Kidney (tissue), 14 donors: ENCODE measurements around the gene STAT5B. TPM values are rescaled to one million over a fixed set of nuclear protein-coding genes. Genes with fewer than 3 reads are reported as not detected.
"Not testable (repeated sequence)": the region's sequence is repeated elsewhere in the genome, so short reads cannot be mapped to it uniquely, and the experiment has no call there.

ENCODE experiments used
- DNase-seq, 5 donors: peaks; one replicate each; pipeline ENCODE4 v3.0.0-alpha.2; 2013 to 2020
- FAIRE-seq: peaks from 2 replicates; lab custom pipeline; 2012; peaks lifted over from hg19 to GRCh38; lab: Jason Lieb, UNC
- H3K27ac ChIP-seq, 2 donors: one replicate each; pipeline ENCODE4 v1.7.0; 2013; ENCODE audit warnings: low read depth in 2 of 2, low read length in 2 of 2, inconsistent platforms in 1 of 2
- H3K27me3 ChIP-seq: one replicate; pipeline ENCODE4 v1.7.1; 2013; ENCODE audit warnings: low read length, inconsistent platforms; ENCODE audit not compliant: control insufficient read depth, insufficient read depth
- H3K36me3 ChIP-seq, 3 donors: one replicate each; pipeline versions ENCODE4 v1.7.0 to v1.7.1; 2013; ENCODE audit warnings: low read length in 3 of 3, control low read depth in 1 of 3, inconsistent platforms in 1 of 3; ENCODE audit not compliant: insufficient read depth in 3 of 3, control insufficient read depth in 2 of 3
- H3K4me1 ChIP-seq, 3 donors: one replicate each; pipeline versions ENCODE4 v1.7.0 to v1.7.1; 2013; ENCODE audit warnings: low read length in 3 of 3, inconsistent platforms in 1 of 3, low read depth in 1 of 3; ENCODE audit not compliant: control insufficient read depth in 2 of 3, insufficient read depth in 2 of 3
- H3K4me3 ChIP-seq, 3 donors: one replicate each; pipeline versions ENCODE4 v1.7.0 to v1.8.1; 2013; ENCODE audit warnings: low read length in 3 of 3, control low read depth in 1 of 3, inconsistent platforms in 1 of 3
- H3K9ac ChIP-seq, 3 donors: one replicate each; pipeline versions ENCODE4 v1.7.0 to v1.7.1; 2013; ENCODE audit warnings: low read length in 3 of 3, control low read depth in 1 of 3, inconsistent platforms in 1 of 3
- H3K9me3 ChIP-seq, 3 donors: one replicate each; pipeline versions ENCODE4 v1.7.0 to v1.7.1; 2013; ENCODE audit warnings: low read length in 3 of 3, control low read depth in 1 of 3, inconsistent platforms in 1 of 3; ENCODE audit not compliant: control insufficient read depth in 2 of 3, insufficient read depth in 1 of 3
- CTCF ChIP-seq: IDR thresholded peaks from 3 replicates; pipeline ENCODE4 v1.5.1; 2012; ENCODE audit warnings: mild to moderate bottlenecking, moderate library complexity, borderline replicate concordance; ENCODE audit not compliant: insufficient read depth; ENCODE audit errors: extremely low read depth
- intact Hi-C: fragments of 100-400 bp; cut with DNase I; formaldehyde crosslinking; loops from one replicate; pipeline ENCODE4 v1.11.1; 2022
- polyA plus RNA-seq: library from polyadenylated mRNA; stranded (reverse); fragments of 350-450 nt; fragmentation: Illumina TruSeq; extraction: RNeasy Lipid Tissue Mini Kit (QIAGEN cat#74804); gene quantifications from one replicate; pipeline ENCODE4 v1.2.3, GENCODE V29; 2014; ENCODE audit warnings: low read depth, low replicate concordance; ENCODE audit not compliant: insufficient read depth
- total RNA-seq: library from RNA; stranded (reverse); fragmentation: NEBNext Ultra II Directional; extraction: Animal tissue kit (Norgen Biotek cat#: 25700); gene quantifications from one replicate; pipeline ENCODE4 v1.2.1, GENCODE V29; 2021
- donor health status: control.
- donor health status: control.
- donor health status: control.
- donor health status: control.
- donor health status: control.
- donor health status: DM: yes; HTN: yes; CAD: no.
- donor health status: Normal renal cell carcinoma (clear cell type).

STAT5B gene
- total and polyA plus RNA-seq, 2 donors from 2014 or later = 20.4 to 68.0 TPM

- intact Hi-C loops = no loop called here
- H3K9ac ChIP-seq = no peak overlapping the region
- no peak overlapping the region for H3K27ac ChIP-seq
- H3K27me3 ChIP-seq = no peaks in the 10 kb centered on the region
- no peaks in the 10 kb centered on the region for H3K36me3 ChIP-seq
- no peak overlapping the region for H3K4me3 ChIP-seq
- no peaks in the 10 kb centered on the region for H3K4me1 ChIP-seq
- DNase-seq = peak in 1 of 5 donors; percentile 23
- TF ChIP-seq CTCF = no peak
- no peaks in the 10 kb centered on the region for H3K9me3 ChIP-seq
- FAIRE-seq = no peak
These were observed 9.0 kb downstream of the STAT5B start for GRCh38 chr17:42266918-42267766.

GRCh38 chr17:42266462-42266861 lies 9.7 kb downstream of the STAT5B start:
- no peak overlapping the region for H3K9ac ChIP-seq
- FAIRE-seq = no peak
- H3K4me1 ChIP-seq = no peaks in the 10 kb centered on the region
- H3K36me3 ChIP-seq = no peaks in the 10 kb centered on the region
- H3K27ac ChIP-seq = no peak overlapping the region
- H3K9me3 ChIP-seq = no peaks in the 10 kb centered on the region
- H3K27me3 ChIP-seq = no peaks in the 10 kb centered on the region
- intact Hi-C loops = no loop called here
- no peak for TF ChIP-seq CTCF
- H3K4me3 ChIP-seq = no peak overlapping the region
- DNase-seq = no peak

- H3K27ac ChIP-seq, intact Hi-C loops, H3K36me3 ChIP-seq, H3K27me3 ChIP-seq, H3K9ac ChIP-seq, H3K4me3 ChIP-seq, H3K9me3 ChIP-seq, H3K4me1 ChIP-seq, DNase-seq, FAIRE-seq: not testable (repeated sequence)
These were observed 11.8 kb downstream of the STAT5B start for GRCh38 chr17:42264366-42264765.

- Histone ChIP-seq H3K27ac (no peak overlapping the region), H3K27me3 (no peaks in the 10 kb centered on the region), H3K9ac (no peak overlapping the region), H3K4me3 (no peak overlapping the region), H3K36me3 (no peaks in the 10 kb centered on the region), H3K9me3 (no peaks in the 10 kb centered on the region), H3K4me1 (no peaks in the 10 kb centered on the region)
- FAIRE-seq (no peak), DNase-seq (no peak)
- TF ChIP-seq CTCF = no peak
- intact Hi-C loops = no loop called here
These were observed 15.9 kb downstream of the STAT5B start for GRCh38 chr17:42260318-42260717.
